Thyroid gland (tissue), 4 donors: ENCODE measurements around the gene RNF113A. TPM values are rescaled to one million over a fixed set of nuclear protein-coding genes. Genes with fewer than 3 reads are reported as not detected.

Source experiments
- DNase-seq, 2 donors: peaks; one replicate each; pipeline ENCODE4 v3.0.0-alpha.2; 2019
- H3K27ac ChIP-seq, 3 donors: fragments of 200-600 bp; sonication (generic); 1 replicate in 2 of 3; 2 replicates in 1 of 3; pipeline ENCODE4 v1.5.1; 2016 to 2019; ENCODE audit warnings: mild to moderate bottlenecking in 1 of 3, moderate library complexity in 1 of 3
- H3K27me3 ChIP-seq: fragments of 200-600 bp; sonication (generic); one replicate; pipeline ENCODE4 v1.5.1; 2019
- H3K36me3 ChIP-seq, 2 donors: fragments of 200-600 bp; sonication (generic); one replicate each; pipeline ENCODE4 v1.5.1; 2016 to 2019
- H3K4me1 ChIP-seq, 2 donors: fragments of 200-600 bp; sonication (generic); one replicate each; pipeline ENCODE4 v1.5.1; 2017 to 2019
- H3K4me3 ChIP-seq, 3 donors: fragments of 200-600 bp; sonication (generic); replicated peaks in 1 of 3; 1 replicate in 2 of 3; 2 replicates in 1 of 3; pipeline ENCODE4 v1.5.1; 2016; ENCODE audit warnings: mild to moderate bottlenecking in 1 of 3
- H3K9me3 ChIP-seq: fragments of 200-600 bp; sonication (generic); one replicate; pipeline ENCODE4 v1.5.1; 2017
- CTCF ChIP-seq, 6 experiments: fragments of 200-600 bp in 3 of 6; fragments of 450-650 bp in 3 of 6; sonication (generic) in 3 of 6; IDR thresholded peaks; one replicate each; pipeline ENCODE4 v1.5.1; 2016 to 2019; ENCODE audit warnings: antibody characterized with exemption in 6 of 6, mild to moderate bottlenecking in 2 of 6, inconsistent platforms in 1 of 6, moderate library complexity in 1 of 6
- POLR2A ChIP-seq, 2 donors: fragments of 450-650 bp; IDR thresholded peaks; one replicate each; pipeline ENCODE4 v1.6.1; 2017; ENCODE audit warnings: antibody characterized with exemption in 2 of 2, mild to moderate bottlenecking in 2 of 2, moderate library complexity in 1 of 2
- WGBS, 2 donors: methylation state at CpG; one replicate each; pipeline ENCODE4 v1.1.5; 2017; 5-methylcytosine and 5-hydroxymethylcytosine counted together
- intact Hi-C: fragments of 100-400 bp; cut with DNase I; formaldehyde crosslinking; loops from one replicate; pipeline ENCODE4 v1.15.1; 2023
- total RNA-seq, 4 donors: library from RNA; depleted of rRNA; stranded (reverse); fragments of >200 nt; gene quantifications; one replicate each; pipeline ENCODE4 v1.2.3, GENCODE V29; 2016

Gene RNF113A
- total RNA-seq, 4 donors from 2014 or later = 10.1 to 18.0 (median 14.9) TPM

DNA sequence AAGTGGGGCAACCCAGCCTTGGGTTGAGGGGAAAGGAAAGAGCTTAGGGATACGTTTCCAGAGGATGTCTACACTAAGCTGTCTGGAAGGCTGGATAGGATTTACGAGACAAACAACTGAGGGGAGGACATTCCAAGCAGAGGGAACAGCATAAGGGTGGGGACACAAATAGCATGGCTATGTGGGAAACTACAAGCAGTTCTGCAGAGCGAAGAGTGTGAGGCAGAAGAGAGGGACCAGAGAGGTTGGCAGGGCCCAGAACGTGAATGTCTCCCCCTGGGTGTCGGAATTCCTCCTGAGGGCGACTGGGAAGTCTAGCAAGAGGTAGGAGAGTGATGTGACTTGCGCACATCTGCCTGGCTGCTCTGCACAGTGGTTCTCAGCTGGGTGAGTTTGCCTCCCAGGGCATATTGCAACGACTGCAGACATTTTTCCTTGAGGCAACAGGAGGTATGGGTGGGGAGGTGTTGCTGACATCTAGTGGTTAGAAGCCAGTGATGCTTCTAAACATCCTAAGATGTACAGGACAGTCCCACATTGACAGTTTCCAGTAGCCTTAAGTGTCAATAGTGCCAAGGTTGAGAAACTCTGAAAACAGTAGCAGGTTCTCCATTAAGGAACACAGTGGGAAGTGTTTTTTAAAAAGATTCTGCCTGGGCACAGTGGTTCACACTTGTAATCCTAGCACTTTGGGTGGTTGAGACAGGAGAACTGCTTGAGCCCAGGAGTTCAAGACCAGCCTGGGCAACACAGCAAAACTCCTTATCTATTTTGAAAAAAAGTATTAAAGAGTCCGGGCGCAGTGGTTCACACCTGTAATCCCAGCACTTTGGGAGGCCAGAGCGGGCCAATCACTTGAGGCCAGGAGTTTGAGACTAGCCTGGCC is 9.3 kb upstream of the RNF113A start:
- Histone ChIP-seq H3K4me3 (no peak overlapping the region), H3K36me3 (no peaks in the 10 kb centered on the region), H3K27ac (no peak overlapping the region), H3K4me1 (no peaks in the 10 kb centered on the region), H3K27me3 (no peaks in the 10 kb centered on the region), H3K9me3 (no peaks in the 10 kb centered on the region)
- peak; percentile 10 to 13 for DNase-seq
- intact Hi-C loops = no loop called here
- WGBS, 2 donors = 58 to 66% methylated on average over 8 to 11 of the region's 11 CpGs
- TF ChIP-seq CTCF (IDR thresholded peaks at IDR 0.05) = peak in 5 of 6 experiments; percentile 36 to 52 (median 46)
- TF ChIP-seq POLR2A (IDR thresholded peaks at IDR 0.05) = no peak

DNA sequence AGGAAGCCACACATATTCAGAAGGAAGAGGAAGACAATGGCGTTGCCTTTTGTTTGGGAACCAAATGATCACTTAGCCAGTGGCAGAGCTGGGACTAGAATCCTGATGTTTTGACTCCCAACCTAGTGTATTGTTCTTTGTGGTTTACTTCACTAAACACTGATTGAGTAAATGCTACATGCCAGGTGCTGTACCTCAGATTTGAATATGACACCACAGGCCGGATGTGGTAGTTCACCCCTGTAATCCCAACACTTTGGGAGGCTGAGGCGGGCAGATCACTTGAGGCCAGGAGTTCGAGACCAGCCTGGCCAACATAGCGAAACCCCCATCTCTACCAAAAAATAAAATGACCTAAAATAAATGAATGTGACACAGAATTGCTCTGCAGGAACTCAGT is 8.5 kb upstream of the RNF113A start:
- H3K4me1 ChIP-seq = no peaks in the 10 kb centered on the region
- intact Hi-C loops = no loop called here
- H3K9me3 ChIP-seq = no peaks in the 10 kb centered on the region
- WGBS, 2 donors = 88 to 90% methylated on average over 5 of the region's 5 CpGs
- DNase-seq = no peak
- no peaks in the 10 kb centered on the region for H3K36me3 ChIP-seq
- no peaks in the 10 kb centered on the region for H3K27me3 ChIP-seq
- H3K27ac ChIP-seq = no peak overlapping the region
- no peak overlapping the region for H3K4me3 ChIP-seq
- TF ChIP-seq POLR2A (IDR thresholded peaks at IDR 0.05) (no peak), CTCF (IDR thresholded peaks at IDR 0.05) (no peak)

GRCh38 chrX:119878740-119879139 is 7.2 kb upstream of the RNF113A start:
- DNase-seq = no peak
- WGBS, 2 donors = 59 to 84% methylated on average over 2 of the region's 2 CpGs
- intact Hi-C loops = no loop called here

DNA sequence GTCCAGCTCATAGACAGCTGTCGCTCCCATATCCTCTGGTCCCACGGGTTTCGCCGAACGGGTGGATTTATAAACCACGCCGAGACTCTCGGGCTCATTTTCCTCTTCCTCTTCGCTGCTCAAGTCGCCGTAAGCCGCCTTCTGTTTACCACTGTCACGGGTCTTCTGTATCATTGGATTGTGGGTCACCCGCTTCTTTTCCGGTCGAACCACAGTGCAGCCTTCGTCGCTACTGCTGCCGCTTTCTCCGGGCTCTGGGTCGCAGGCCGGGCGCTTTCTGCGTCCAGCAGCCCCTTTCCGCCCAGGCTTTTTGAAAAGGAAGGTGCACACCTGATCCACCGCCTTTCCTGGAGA is 311 bp downstream of the RNF113A start:
- intact Hi-C loops = loop anchor here (5.0 kb wide), 1 partner anchor 79 kb away; the partner anchor contains the start of gene RPL39
- 0 to 1% methylated on average over 15 to 26 of the region's 26 CpGs for WGBS, 2 donors

More at GRCh38 chrX:119878740-119879139, 7.2 kb upstream of the RNF113A start:
- Histone ChIP-seq H3K36me3 (no peaks in the 10 kb centered on the region), H3K9me3 (no peaks in the 10 kb centered on the region), H3K4me1 (no peaks in the 10 kb centered on the region), H3K27ac (no peak overlapping the region), H3K4me3 (no peak overlapping the region), H3K27me3 (no peaks in the 10 kb centered on the region)
- TF ChIP-seq POLR2A (IDR thresholded peaks at IDR 0.05) (no peak), CTCF (IDR thresholded peaks at IDR 0.05) (no peak)

More for the DNA sequence above, 311 bp downstream of the RNF113A start:
- DNase-seq = no peak
- Histone ChIP-seq H3K4me1 (peaks cover 0 to 3% of the 10 kb centered on the region in 2 donors), H3K27me3 (no peaks in the 10 kb centered on the region), H3K27ac (peak overlapping the region; percentile 77 to 96 (median 87)), H3K4me3 (peak overlapping the region in 2 of 3 donors; percentile 45 to 60), H3K9me3 (no peaks in the 10 kb centered on the region), H3K36me3 (no peaks in the 10 kb centered on the region)
- TF ChIP-seq CTCF (IDR thresholded peaks at IDR 0.05) (no peak), POLR2A (IDR thresholded peaks at IDR 0.05) (no peak)
